GM21723 (cell line): ENCODE data around the gene SLC22A25.
"Not testable (repeated sequence)": the region's sequence is repeated elsewhere in the genome, so short reads cannot be mapped to it uniquely, and the experiment has no call there.

Experiments
- ATAC-seq: cut with Tn5 transposase; IDR thresholded peaks from one replicate; pipeline ENCODE4 v1.9.1; 2021; ENCODE audit warnings: mild to moderate bottlenecking, moderate library complexity; ENCODE audit not compliant: unreplicated experiment

The SLC22A25 gene

DNA sequence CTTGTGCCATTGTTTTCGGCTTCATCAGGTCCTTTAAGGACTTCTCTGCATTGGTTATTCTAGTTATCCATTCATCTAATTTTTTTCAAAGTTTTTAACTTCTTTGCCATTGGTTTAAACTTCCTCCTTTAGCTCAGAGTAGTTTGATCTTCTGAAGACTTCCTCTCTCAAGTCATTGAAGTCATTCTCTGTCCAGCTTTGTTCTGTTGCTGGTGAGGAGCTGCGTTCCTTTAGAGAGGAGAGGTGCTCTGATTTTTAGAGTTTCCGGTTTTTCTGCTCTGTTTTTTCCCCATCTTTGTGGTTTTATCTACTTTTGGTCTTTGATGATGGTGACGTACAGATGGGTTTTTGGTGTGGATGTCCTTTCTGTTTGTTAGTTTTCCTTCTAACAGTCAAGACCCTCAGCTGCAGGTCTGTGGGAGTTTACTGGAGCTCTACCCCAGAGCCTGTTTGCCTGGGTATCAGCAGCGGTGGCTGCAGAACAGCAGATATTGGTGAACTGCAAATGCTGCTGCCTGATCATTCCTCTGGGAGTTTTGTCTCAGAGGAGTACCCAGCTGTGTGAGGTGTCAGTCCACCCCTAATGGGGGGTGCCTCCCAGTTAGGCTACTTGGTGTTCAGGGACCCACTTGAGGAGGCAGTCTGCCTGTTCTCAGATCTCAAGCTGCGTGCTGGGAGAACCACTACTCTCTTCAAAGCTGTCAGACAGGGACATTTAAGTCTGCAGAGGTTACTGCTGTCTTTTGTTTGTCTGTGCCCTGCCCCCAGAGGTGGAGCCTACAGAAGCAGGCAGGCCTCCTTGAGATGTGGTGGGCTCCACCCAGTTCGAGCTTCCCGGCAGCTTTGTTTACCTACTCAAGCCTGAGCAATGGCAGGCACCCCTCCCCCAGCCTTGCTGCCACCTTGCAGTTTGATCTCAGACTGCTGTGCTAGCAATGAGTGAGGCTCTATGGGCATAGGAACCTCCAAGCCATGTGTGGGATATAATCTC is 7.6 kb downstream of the SLC22A25 start:
- ATAC-seq = not testable (repeated sequence)

DNA sequence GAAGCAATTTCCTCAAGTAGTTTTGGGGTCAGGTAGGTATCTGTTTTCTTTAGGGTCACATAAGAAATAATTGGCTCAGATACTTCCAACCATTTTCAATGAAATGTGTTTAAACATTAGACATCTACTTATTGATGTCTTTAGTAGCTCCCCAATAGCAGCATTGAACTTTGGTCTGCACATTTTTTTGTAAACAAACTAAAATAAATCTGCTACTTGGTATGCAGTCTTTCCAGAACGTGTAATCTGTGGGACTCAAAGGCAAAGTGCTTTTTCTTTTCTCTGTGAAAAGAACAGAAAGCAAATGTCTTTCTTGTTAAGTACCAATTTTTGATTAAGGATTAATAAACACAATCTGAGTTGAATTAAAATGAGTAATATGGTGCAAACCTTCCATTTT is 13.6 kb downstream of the SLC22A25 start:
- ATAC-seq = no peak

DNA sequence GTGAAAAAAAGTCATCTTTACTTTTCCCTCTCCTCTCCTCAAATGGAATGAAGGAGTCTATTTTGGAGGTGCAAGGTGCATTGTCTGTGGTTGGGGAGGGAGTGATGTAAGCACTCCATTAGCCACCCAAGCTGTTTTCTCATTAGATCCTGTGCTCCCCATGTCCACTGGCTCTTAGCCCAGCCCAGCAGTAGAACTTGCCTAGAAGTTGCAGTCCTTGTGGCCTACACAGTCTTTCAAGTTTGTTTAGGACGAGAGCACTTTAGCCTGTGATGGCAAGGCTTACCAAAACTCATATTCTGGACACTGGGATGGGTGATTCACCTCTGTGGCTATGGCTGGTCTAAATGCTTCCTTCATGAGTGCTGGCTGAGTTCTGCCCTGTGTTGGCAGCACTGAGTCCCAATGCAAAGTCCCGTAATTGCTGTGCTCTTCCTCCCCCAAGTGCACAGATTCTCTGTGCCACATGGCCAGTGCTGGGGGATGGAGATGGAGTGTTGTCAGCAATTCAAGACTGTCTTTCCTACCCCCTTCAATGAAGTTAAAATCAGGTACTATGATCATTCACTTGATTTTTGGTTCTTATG is 15.8 kb downstream of the SLC22A25 start:
- no peak for ATAC-seq

DNA sequence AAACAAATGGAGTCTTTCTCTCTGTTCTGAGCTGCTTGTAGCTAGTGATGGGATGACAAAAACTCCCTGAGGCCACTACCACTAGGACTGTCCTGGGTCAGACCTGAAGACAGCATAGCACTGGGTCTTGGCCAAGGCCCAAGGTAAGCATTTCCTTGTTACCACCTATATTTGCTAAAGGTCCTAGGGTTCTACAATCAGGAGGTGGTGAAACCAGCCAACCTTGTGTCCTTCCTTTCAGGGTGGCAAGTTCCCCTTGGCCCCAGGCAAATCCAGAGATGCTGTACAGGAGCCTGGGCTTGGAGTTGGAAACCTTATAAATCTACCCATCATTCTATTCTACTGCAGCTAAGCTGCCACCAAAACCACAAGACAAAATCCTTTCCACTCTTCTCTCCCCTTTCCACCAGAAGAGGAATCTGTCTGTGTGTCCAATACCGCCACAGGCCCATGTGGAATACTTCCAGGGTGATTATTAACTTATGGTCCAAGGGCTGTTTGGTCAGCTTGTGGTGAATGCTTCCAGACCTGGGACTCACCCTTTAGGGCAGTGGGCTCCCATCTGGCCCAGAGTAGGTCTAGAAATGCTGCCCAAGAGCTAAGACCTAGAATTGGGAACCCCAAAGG is 16.8 kb downstream of the SLC22A25 start:
- no peak for ATAC-seq

DNA sequence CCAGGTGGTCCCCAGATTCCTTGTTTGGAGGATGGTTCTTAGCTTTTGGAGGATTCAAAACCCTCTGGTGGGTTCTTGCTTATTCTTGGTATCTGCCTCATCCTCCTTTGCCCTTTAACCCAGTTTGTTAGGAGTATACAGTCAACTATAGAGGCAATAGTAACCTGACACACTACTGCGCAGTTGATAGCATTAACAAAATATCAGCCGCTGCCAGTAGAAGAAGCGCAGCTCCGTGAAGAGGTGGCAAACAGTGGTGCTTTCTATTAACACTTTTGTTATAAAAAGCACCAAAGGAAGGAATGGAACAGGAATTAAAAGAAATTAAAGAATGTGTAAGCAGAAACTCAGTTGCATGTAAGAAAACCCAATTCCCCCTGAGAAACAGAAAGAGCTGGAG is 29.3 kb downstream of the SLC22A25 start:
- no peak for ATAC-seq

DNA sequence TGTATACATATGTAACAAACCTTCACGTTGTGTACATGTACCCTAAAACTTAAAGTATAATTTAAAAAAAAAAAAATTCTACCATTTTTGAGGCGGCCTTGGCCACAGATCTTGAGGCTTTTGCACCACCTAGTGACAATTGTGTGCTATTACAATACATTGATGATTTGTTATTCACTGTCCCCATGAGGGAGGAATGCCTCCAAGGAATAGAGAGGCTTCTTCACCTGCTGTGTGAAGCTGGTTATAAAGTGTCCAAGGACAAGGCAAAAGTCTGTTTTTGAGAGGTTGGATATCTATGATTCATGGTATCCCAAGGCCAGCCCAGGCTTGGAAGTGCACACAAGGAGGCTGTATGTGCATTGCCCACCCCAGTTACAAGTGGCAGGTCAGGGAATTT is 30.7 kb downstream of the SLC22A25 start:
- no peak for ATAC-seq

DNA sequence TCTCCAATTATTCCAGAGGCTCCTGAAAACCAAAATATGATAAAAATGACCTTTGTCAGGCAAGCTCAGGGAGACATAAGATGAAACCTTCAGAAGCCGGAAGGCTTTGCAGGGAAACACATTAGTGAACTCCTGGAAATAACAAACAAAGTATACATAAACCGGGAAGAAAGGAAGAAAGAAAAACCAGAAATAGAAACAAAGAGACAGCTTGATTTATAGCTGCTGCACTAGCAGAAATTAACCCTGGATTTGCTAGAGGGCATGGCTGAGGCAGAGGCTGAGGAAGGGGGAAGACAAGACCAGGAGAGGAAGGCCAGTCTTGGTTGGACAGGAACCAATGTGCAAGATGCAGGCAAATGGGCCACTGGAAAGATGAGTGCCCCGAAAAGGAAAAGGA is 33.3 kb downstream of the SLC22A25 start:
- ATAC-seq = no peak
